ENCODE results near the gene JAK1. TPM values are rescaled to one million over a fixed set of nuclear protein-coding genes. Genes with fewer than 3 reads are reported as not detected.

The JAK1 gene
- total and polyA plus RNA-seq, 2 of the 8 experiments (the other 6 are each of a cell fraction or from before 2014, with no cell fraction given) = 7.8 to 24.5 TPM

DNA sequence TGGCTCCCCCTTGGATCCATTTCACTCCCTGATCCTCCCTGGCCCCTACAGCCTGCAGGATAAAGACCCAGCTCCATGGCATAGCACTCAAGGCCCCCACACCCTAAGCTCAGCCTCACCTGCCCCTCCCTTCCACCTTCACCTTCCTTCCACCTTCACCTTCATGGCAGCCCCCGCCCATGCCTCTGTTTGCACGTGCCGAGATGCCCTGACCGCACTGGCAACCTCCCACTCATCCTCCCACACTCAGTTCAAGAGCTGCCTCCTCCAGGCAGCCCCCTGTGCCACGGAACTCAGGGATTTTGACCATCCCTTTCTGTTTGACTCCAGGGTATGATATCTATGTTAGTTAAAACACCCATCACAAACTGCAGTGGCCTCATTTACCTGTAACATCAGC lies 111.7 kb downstream of the JAK1 start:
- FAIRE-seq (no peak), DNase-seq (ENCODE audit: low read depth in 1 of 2, low spot score in 2 of 2) (no peak)
- no peaks in the 10 kb centered on the region for H3K23me2 ChIP-seq (ENCODE audit: low read depth, low read length)
- no peak overlapping the region for H2BK120ac ChIP-seq (replicated peaks; ENCODE audit: low read depth, low read length)
- H3K9ac ChIP-seq (replicated peaks in 1 of 4; ENCODE audit: extremely low read depth in 1 of 4, low read depth in 3 of 4, low read length in 3 of 4) = no peak overlapping the region
- H2BK20ac ChIP-seq (ENCODE audit: low read length) = no peak overlapping the region
- no peak overlapping the region for H4K5ac ChIP-seq (ENCODE audit: insufficient read length, low read depth, low read length)
- no peak overlapping the region for H3K14ac ChIP-seq (ENCODE audit: insufficient read length)
- H3K4me2 ChIP-seq (ENCODE audit: insufficient read depth in 1 of 2, low read depth in 2 of 2, low read length in 2 of 2) = no peak overlapping the region
- TF ChIP-seq RBBP5 (IDR thresholded peaks at IDR 0.05; ENCODE audit: borderline replicate concordance, low read depth, low read length) = no peak
- TF ChIP-seq RNF2 (IDR thresholded peaks at IDR 0.05; ENCODE audit: borderline replicate concordance, low read depth, low read length, missing control alignments, poor library complexity, severe bottlenecking) = no peak
- H2AK5ac ChIP-seq (ENCODE audit: low read depth, low read length) = no peak overlapping the region
- no peaks in the 10 kb centered on the region for H3K79me2 ChIP-seq (ENCODE audit: control insufficient read depth in 1 of 2, insufficient read depth in 2 of 2, low read length in 2 of 2)
- H2BK12ac ChIP-seq (ENCODE audit: low read depth, low read length) = no peak overlapping the region
- H3K4me1 ChIP-seq (replicated peaks in 1 of 4; ENCODE audit: control insufficient read depth in 3 of 4, insufficient read depth in 4 of 4, low read length in 3 of 4) = no peaks in the 10 kb centered on the region
- H4K91ac ChIP-seq (replicated peaks; ENCODE audit: insufficient read length, low read length) = no peak overlapping the region
- H3K4me3 ChIP-seq (ENCODE audit: extremely low read depth in 1 of 4, insufficient read depth in 2 of 4, low read depth in 3 of 4, low read length in 4 of 4) = no peak overlapping the region
- no peak overlapping the region for H2BK5ac ChIP-seq (ENCODE audit: low read depth, low read length)
- no peak overlapping the region for H3K4ac ChIP-seq (replicated peaks; ENCODE audit: insufficient read length, low read depth, low read length)
- H3K56ac ChIP-seq (replicated peaks; ENCODE audit: insufficient read length, low read depth, low read length) = no peak overlapping the region
- no peak overlapping the region for H2AFZ ChIP-seq (ENCODE audit: low read length)
- H3K27me3 ChIP-seq (replicated peaks in 1 of 4; ENCODE audit: control insufficient read depth in 3 of 4, extremely low read depth in 1 of 4, insufficient read depth in 3 of 4, low read length in 3 of 4) = no peaks in the 10 kb centered on the region
- H3K23ac ChIP-seq (ENCODE audit: insufficient read length) = no peak overlapping the region
- H3K9me3 ChIP-seq (ENCODE audit: insufficient read depth in 2 of 2, low read depth in 1 of 2, low read length in 1 of 2) = no peaks in the 10 kb centered on the region
- no peak overlapping the region for H3K18ac ChIP-seq (ENCODE audit: extremely low read depth, low read length)
- no peaks in the 10 kb centered on the region; a peak in 2 of 8 replicates for H3K36me3 ChIP-seq (ENCODE audit: control insufficient read depth in 2 of 4, insufficient read depth in 4 of 4, low read length in 3 of 4)
- ChIA-PET CTCF (ENCODE audit: partially characterized antibody) (no interaction called here), POLR2A (ENCODE audit: partially characterized antibody) (no interaction called here)
- no peaks in the 10 kb centered on the region for H3K79me1 ChIP-seq (ENCODE audit: low read depth, low read length)
- H3K27ac ChIP-seq (ENCODE audit: low read depth, low read length) = no peak overlapping the region
- 94% methylated on average over 5 of the region's 5 CpGs; no CpG with 5 or more reads in 1 of the 2 experiments for WGBS, 2 experiments (ENCODE audit: extremely low coverage in 1 of 2, insufficient coverage in 1 of 2, insufficient read length in 1 of 2, insufficient replicate concordance in 2 of 2, low coverage in 1 of 2, low lambda C conversion rate in 2 of 2, missing lambda C conversion rate in 1 of 2)
- H4K8ac ChIP-seq (ENCODE audit: extremely low read depth, insufficient read depth, low read length) = no peak overlapping the region; the same call in 1 of the 2 replicates
- H2BK15ac ChIP-seq (ENCODE audit: low read length) = no peak overlapping the region
- H4K20me1 ChIP-seq (replicated peaks in 1 of 2; ENCODE audit: control insufficient read depth in 1 of 2, insufficient read depth in 2 of 2, low read length in 2 of 2) = peaks cover 0 to 4% of the 10 kb centered on the region in 2 experiments

Data from H1 (cell line).